ENCODE results near the gene SPAG9. TPM values are rescaled to one million over a fixed set of nuclear protein-coding genes. Genes with fewer than 3 reads are reported as not detected.

The SPAG9 gene
- total RNA-seq, 1 experiment from 2014 or later = 77.6 TPM

DNA sequence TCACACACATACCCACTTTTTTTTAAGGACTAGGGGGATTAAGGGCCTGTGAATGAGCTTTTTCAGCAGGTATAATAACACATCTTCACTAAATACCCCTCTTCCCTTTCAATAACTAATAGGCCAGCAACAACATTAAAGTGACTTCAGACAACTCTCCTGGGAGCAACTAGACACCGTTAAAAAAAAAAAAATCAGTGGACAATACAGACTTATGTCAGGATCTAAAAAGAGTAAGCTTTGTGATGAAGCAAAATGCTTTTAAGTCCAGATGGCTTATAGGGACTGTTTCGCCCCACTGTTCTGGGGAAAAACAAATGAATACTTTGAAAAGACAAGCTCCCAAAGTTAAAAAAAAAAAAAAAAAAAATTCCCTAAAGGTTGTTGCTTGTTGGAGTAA, 29.0 kb downstream of the SPAG9 start:
- BruUV-seq (replicated peaks) = no TSS peak
- no peak for ATAC-seq

More for the DNA sequence above, 29.0 kb downstream of the SPAG9 start:
- Histone ChIP-seq H3K9ac (ENCODE audit: low read length) (no peak overlapping the region), H3K4me1 (ENCODE audit: control insufficient read depth in 1 of 2, insufficient read depth in 2 of 2, low read length in 2 of 2) (no peaks in the 10 kb centered on the region), H3K79me2 (ENCODE audit: insufficient read depth, low read length) (peaks cover 86% of the 10 kb centered on the region), H3K4me2 (ENCODE audit: low read length) (no peak overlapping the region), H4K20me1 (ENCODE audit: insufficient read depth) (peaks cover 9% of the 10 kb centered on the region), H3K9me3 (ENCODE audit: control insufficient read depth in 1 of 2, insufficient read depth in 1 of 2, low read depth in 1 of 2, low read length in 2 of 2) (no peaks in the 10 kb centered on the region), H3K9me2 (ENCODE audit: insufficient read depth) (no peaks in the 10 kb centered on the region), H3K4me3 (replicated peaks in 1 of 2; ENCODE audit: low read depth in 1 of 2, low read length in 2 of 2) (no peak overlapping the region), H3K27ac (ENCODE audit: low read depth, low read length) (no peak overlapping the region), H3K36me3 (ENCODE audit: control insufficient read depth in 1 of 2, insufficient read depth in 2 of 2, low read length in 2 of 2) (no peaks in the 10 kb centered on the region), H3K27me3 (ENCODE audit: insufficient read depth, low read length) (no peaks in the 10 kb centered on the region), H2AFZ (ENCODE audit: low read depth, low read length, poor library complexity, severe bottlenecking) (no peak overlapping the region)
- ChIA-PET CTCF (no interaction called here), RAD21 (ENCODE audit: low non-redundant PET in 1 of 2, low total read pairs in 2 of 2, uncharacterized antibody in 2 of 2, unreplicated experiment in 2 of 2) (no interaction called here), POLR2A (no interaction called here)
- TF ChIP-seq ELF1 (IDR thresholded peaks at IDR 0.05; ENCODE audit: borderline replicate concordance, low read depth) (no peak), CEBPB (IDR thresholded peaks at IDR 0.05; ENCODE audit: low read depth) (no peak), SIN3A (IDR thresholded peaks at IDR 0.05; ENCODE audit: low read depth) (no peak), ZFX (IDR thresholded peaks at IDR 0.05) (no peak), FOSL1 (IDR thresholded peaks at IDR 0.05; ENCODE audit: low read depth) (no peak), CTCF (IDR thresholded peaks at IDR 0.05 in 2 of 3, conservative IDR thresholded peaks at IDR 0.05 in 1 of 3; ENCODE audit: borderline replicate concordance in 1 of 3, insufficient read depth in 1 of 3, low read depth in 2 of 3, low read length in 2 of 3) (no peak), ZNF274 (IDR thresholded peaks at IDR 0.05; ENCODE audit: low read depth, low read length) (no peak), YY1 (IDR thresholded peaks at IDR 0.05; ENCODE audit: extremely low read depth, insufficient replicate concordance, low read depth, low read length) (no peak), EGR1 (IDR thresholded peaks at IDR 0.05; ENCODE audit: low read depth) (no peak), SP1 (IDR thresholded peaks at IDR 0.05; ENCODE audit: low read depth) (no peak), REST (IDR thresholded peaks at IDR 0.05; ENCODE audit: low read depth) (no peak), TCF7L2 (IDR thresholded peaks at IDR 0.05; ENCODE audit: borderline replicate concordance, extremely low read depth, insufficient read depth, insufficient read length) (no peak)
- TF ChIP-seq, protein P1, sequence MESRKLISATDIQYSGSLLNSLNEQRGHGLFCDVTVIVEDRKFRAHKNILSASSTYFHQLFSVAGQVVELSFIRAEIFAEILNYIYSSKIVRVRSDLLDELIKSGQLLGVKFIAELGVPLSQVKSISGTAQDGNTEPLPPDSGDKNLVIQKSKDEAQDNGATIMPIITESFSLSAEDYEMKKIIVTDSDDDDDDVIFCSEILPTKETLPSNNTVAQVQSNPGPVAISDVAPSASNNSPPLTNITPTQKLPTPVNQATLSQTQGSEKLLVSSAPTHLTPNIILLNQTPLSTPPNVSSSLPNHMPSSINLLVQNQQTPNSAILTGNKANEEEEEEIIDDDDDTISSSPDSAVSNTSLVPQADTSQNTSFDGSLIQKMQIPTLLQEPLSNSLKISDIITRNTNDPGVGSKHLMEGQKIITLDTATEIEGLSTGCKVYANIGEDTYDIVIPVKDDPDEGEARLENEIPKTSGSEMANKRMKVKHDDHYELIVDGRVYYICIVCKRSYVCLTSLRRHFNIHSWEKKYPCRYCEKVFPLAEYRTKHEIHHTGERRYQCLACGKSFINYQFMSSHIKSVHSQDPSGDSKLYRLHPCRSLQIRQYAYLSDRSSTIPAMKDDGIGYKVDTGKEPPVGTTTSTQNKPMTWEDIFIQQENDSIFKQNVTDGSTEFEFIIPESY (IDR thresholded peaks at IDR 0.05; ENCODE audit: extremely low read depth, insufficient replicate concordance, low read length) = no peak
- TF ChIP-seq, protein P2, sequence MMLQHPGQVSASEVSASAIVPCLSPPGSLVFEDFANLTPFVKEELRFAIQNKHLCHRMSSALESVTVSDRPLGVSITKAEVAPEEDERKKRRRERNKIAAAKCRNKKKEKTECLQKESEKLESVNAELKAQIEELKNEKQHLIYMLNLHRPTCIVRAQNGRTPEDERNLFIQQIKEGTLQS (IDR thresholded peaks at IDR 0.05) = no peak
- TF ChIP-seq, protein P3, sequence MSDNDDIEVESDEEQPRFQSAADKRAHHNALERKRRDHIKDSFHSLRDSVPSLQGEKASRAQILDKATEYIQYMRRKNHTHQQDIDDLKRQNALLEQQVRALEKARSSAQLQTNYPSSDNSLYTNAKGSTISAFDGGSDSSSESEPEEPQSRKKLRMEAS (IDR thresholded peaks at IDR 0.05) = no peak
- DNase-seq (ENCODE audit: low read depth, low spot score) = no peak
- intact Hi-C loops (cut with micrococcal nuclease) = no loop called here
